GM21528 (cell line): ENCODE data around the gene LILRB3.
"Not testable (repeated sequence)": the region's sequence is repeated elsewhere in the genome, so short reads cannot be mapped to it uniquely, and the experiment has no call there.

Experiments used
- ATAC-seq: cut with Tn5 transposase; IDR thresholded peaks from one replicate; pipeline ENCODE4 v1.9.1; 2021; ENCODE audit warnings: mild to moderate bottlenecking, moderate library complexity; ENCODE audit not compliant: unreplicated experiment, low FRiP score

Gene LILRB3

DNA sequence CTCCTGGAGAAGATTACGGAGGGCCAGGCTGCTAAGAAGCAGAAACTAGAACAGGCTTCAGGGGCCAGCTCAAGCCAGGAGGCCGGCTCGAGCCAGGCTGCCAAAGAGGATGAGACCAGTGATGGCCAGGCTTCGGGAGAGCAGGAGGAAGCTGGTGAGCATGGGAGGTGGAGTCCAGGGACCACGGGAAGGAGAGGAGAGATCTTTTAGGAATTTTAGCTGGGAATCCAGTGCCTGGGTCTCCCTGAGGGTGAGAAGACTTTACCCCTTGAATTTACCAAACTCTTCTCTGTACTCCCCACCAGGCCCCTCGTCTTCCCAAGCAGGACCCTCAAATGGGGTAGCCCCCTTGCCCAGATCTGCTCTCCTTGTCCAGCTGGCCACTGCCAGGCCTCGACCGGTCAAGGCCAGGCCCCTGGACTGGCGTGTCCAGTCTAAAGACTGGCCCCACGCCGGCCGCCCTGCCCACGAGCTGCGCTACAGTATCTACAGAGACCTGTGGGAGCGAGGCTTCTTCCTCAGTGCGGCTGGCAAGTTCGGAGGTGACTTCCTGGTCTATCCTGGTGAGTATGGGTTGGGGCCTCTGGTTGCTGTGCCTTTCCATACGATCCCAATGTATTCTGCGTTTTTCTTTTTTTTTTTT lies 30.9 kb downstream of the LILRB3 start:
- no peak for ATAC-seq

DNA sequence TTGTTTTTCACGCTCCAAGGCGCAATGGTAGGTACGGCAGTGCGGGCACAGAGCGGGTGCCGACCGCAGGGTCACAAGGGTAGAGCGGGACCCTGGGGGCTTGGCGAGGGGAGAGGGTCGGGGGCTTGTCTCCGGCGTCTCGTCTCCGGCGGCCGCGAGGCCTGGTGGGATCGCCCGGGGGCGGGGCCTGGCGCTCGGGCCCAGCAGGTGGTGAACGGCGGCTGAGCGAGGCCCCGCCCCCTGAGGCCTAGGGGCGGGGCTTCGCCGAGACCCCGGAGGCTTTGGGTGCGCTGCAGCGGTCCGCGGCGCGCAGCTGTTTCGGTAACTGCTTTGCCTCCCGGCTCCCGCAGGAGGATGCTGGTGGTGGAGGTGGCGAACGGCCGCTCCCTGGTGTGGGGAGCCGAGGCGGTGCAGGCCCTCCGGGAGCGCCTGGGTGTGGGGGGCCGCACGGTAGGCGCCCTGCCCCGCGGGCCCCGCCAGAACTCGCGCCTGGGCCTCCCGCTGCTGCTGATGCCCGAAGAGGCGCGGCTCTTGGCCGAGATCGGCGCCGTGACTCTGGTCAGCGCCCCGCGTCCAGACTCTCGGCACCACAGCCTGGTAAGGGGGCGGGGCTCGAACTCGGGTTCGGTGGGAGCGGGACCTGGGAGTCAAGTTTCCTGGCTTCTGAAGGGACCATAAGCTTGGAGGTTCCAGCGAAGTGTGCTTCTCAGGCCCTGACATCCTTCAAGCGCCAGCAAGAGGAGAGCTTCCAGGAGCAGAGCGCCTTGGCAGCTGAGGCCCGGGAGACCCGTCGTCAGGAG lies 31.6 kb downstream of the LILRB3 start, which contains the start of gene TSEN34:
Gene TSEN34, plus strand, starts transcription at position 298 of the 800 bp plus-strand sequence. Its CDS starts 57 bp downstream, at position 355.
- ATAC-seq: peak; percentile 31

DNA sequence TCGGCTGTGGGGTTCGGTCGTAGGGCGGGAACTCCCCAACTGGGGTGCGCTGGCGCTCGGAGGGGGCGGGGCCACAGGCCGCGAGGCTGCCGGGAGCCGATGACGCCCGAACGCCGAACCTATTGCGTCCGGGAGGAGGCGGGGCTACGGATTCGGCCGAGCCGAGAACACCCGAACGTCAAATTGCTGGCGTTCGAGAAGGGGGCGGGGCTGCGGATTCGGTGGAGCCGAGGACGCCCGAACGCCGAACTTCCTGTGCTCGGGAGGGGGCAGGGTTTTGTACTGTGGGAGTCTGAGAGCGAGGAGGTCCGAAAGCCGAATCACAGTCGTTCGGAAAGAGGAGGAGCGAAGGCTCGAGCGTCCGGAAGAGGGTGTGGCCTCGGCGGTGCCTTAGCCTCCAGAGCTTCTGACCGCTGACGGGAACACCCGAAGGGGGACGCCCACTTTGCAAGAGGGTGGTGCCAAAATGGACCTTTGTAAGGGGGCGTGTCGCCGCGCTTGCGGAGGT lies 32.2 kb downstream of the LILRB3 start:
- peak; percentile 47 for ATAC-seq

- peak; percentile 53 for ATAC-seq
Observed at GRCh38 chr19:54189735-54190502, 32.9 kb downstream of the LILRB3 start.

- ATAC-seq: peak; percentile 15
Observed at GRCh38 chr19:54189145-54189734, 33.6 kb downstream of the LILRB3 start, which contains the start of gene MBOAT7. Gene MBOAT7, minus strand, starts transcription at chr19:54189580. Its CDS starts 1,072 bp downstream, at chr19:54188508.

GRCh38 chr19:54188215-54188871 lies 34.5 kb downstream of the LILRB3 start:
- ATAC-seq: no peak

- ATAC-seq: no peak
Observed at GRCh38 chr19:54186934-54187381, 35.8 kb downstream of the LILRB3 start.

GRCh38 chr19:54186351-54186750 lies 36.5 kb downstream of the LILRB3 start:
- ATAC-seq: no peak

GRCh38 chr19:54183431-54183830 lies 39.4 kb downstream of the LILRB3 start:
- ATAC-seq: no peak

GRCh38 chr19:54181894-54182293 lies 40.9 kb downstream of the LILRB3 start:
- not testable (repeated sequence) for ATAC-seq

GRCh38 chr19:54180691-54181091 lies 42.1 kb downstream of the LILRB3 start:
- no peak for ATAC-seq

GRCh38 chr19:54179921-54180461 lies 42.8 kb downstream of the LILRB3 start:
- ATAC-seq: no peak

- ATAC-seq: no peak
Observed at GRCh38 chr19:54179262-54179852, 43.5 kb downstream of the LILRB3 start.

- no peak for ATAC-seq
Observed at GRCh38 chr19:54178581-54179261, 44.1 kb downstream of the LILRB3 start.

DNA sequence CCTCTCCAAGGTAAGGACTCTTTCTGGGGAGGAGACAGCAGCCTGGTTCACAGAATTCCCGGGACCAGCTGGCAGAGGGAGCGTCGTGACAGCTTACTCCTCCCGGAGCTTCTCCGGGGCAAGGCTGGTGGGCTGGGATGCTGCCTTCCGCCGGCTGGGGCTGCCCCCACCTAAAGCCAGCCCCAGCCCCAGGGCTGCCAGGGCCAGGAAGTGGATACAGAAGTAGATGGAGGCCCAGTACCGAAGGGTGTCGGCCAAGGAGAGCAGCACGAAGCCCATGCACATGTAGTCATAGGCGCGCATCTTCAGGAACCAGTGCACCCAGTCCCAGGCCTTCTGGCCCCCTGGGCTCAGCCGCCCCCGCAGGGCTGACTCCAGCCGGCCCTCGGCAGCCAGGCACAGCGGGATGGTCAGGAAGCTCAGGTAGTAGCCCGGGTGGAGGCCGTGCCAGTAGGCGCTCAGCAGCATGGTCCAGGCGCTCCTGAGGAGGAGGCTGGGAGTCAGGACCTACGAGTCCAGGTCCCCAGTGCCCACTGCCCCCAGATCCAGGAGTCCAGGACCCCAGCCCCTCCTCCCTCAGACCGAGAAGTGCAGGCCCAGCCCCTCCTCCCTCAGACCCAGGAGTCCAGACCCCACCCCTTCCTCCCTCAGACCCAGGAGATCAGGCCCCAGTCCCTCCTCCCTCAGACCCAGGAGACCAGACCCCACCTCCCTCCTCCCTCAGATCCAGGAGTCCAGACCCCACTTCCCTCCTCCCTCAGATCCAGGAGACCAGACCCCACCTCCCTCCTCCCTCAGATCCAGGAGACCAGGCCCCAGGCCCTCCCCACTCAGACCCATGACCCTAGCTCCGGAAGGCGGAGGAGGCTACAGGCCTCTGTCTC lies 48.6 kb downstream of the LILRB3 start:
- no peak for ATAC-seq

- no peak for ATAC-seq
Observed at GRCh38 chr19:54173359-54173699, 49.5 kb downstream of the LILRB3 start.

DNA sequence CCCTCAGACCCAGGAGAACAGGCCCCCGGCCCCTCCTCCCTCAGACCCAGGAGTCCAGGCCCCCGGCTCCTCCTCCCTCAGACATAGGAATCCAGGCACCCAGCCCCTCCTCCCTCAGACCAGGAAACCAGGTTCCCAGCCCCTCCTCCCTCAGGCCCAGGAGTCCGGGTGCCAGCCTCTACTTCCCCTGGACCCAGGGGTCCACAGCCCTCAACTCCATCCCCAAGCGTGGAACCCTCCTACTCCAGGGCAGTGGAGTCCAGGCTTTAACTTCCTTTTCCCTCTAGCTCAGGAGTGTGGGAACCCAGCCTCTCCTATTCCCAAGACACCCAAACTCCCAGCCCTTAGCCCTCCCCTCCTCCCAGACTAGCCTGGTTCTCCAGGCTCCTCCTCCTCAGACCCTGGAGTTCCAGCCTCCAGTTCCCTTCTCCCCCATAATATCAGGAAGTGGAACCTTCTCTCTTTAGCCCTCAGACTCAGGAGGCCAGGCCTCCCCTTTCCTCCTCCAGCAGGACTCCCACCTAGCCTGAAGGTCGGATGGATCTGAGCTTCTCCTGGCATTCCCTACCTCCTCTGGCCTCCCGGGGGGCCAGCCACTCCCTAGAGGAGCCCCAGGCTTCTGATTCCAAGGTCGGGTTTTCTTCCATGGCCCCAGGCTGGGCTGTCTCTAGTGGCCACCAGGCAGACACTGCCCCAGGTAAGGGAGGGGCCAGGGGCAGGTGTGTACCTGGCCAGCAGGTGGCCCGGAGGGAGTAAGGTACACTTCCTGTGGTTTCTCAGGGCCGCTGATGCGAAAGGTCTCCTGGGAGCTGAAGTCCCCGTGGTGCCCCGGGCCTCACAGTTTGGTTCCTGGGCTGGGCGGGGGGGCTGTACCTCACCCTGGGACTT lies 50.1 kb downstream of the LILRB3 start, which contains the start of gene TMC4:
Gene TMC4, minus strand, starts transcription at position 690 of the 888 bp plus-strand sequence. Its CDS starts 43 bp downstream, at position 647.
- ATAC-seq: no peak
